Endothelial cell (in vitro differentiated cells): ENCODE measurements around the gene ECT2. TPM values are rescaled to one million over a fixed set of nuclear protein-coding genes. Genes with fewer than 3 reads are reported as not detected.

ENCODE experiments used
- DNase-seq: peaks from one replicate; pipeline ENCODE4 v3.0.0; 2021; ENCODE audit warnings: low spot score
- H3K27ac Mint-ChIP-seq: one replicate; pipeline ENCODE4 v1.8.0; 2021; ENCODE audit warnings: mixed read lengths, inconsistent platforms; ENCODE audit not compliant: unreplicated experiment
- H3K27me3 Mint-ChIP-seq: one replicate; pipeline ENCODE4 v1.8.0; 2021; ENCODE audit warnings: mild to moderate bottlenecking, moderate library complexity, mixed read lengths, inconsistent platforms; ENCODE audit not compliant: unreplicated experiment
- H3K36me3 Mint-ChIP-seq: one replicate; pipeline ENCODE4 v1.8.0; 2021; ENCODE audit warnings: mild to moderate bottlenecking, low read depth, mixed read lengths, inconsistent platforms; ENCODE audit not compliant: unreplicated experiment
- H3K4me1 Mint-ChIP-seq: one replicate; pipeline ENCODE4 v1.8.0; 2021; ENCODE audit warnings: mild to moderate bottlenecking, mixed read lengths, inconsistent platforms; ENCODE audit not compliant: unreplicated experiment
- H3K4me3 Mint-ChIP-seq: one replicate; pipeline ENCODE4 v1.8.0; 2021; ENCODE audit warnings: mild to moderate bottlenecking, mixed read lengths, inconsistent platforms; ENCODE audit not compliant: unreplicated experiment
- H3K9me3 Mint-ChIP-seq: one replicate; pipeline ENCODE4 v1.8.0; 2021; ENCODE audit warnings: mixed read lengths, inconsistent platforms; ENCODE audit not compliant: unreplicated experiment
- CTCF ChIP-seq: fragments of 200-600 bp; sonication (generic); IDR thresholded peaks from one replicate; pipeline ENCODE4 v1.5.0; 2021; ENCODE audit warnings: antibody characterized with exemption; ENCODE audit not compliant: unreplicated experiment
- total RNA-seq: library from RNA; stranded (reverse); fragmentation: NEBNext Ultra II Directional; extraction: Animal tissue kit (Norgen Biotek cat#: 25700); gene quantifications from one replicate; pipeline ENCODE4 v1.2.1, GENCODE V29; 2021; ENCODE audit not compliant: unreplicated experiment

Gene ECT2
- total RNA-seq, 1 donor from 2014 or later: 18.0 TPM

- Mint-ChIP-seq H3K9me3 (no peaks in the 10 kb centered on the region), H3K27ac (no peak overlapping the region), H3K4me1 (no peaks in the 10 kb centered on the region), H3K36me3 (peaks cover 5% of the 10 kb centered on the region), H3K4me3 (no peak overlapping the region), H3K27me3 (no peaks in the 10 kb centered on the region)
- no peak for TF ChIP-seq CTCF
- no peak for DNase-seq
These were observed 35.5 kb downstream of the ECT2 start for GRCh38 chr3:172786036-172786435.

GRCh38 chr3:172787019-172787418 lies 36.5 kb downstream of the ECT2 start:
- no peaks in the 10 kb centered on the region for H3K9me3 Mint-ChIP-seq
- H3K36me3 Mint-ChIP-seq: peaks cover 5% of the 10 kb centered on the region
- H3K4me3 Mint-ChIP-seq: no peak overlapping the region
- no peak for TF ChIP-seq CTCF
- H3K27me3 Mint-ChIP-seq: no peaks in the 10 kb centered on the region
- DNase-seq: no peak
- no peaks in the 10 kb centered on the region for H3K4me1 Mint-ChIP-seq
- H3K27ac Mint-ChIP-seq: no peak overlapping the region

GRCh38 chr3:172787746-172788145 lies 37.2 kb downstream of the ECT2 start:
- no peaks in the 10 kb centered on the region for H3K27me3 Mint-ChIP-seq
- TF ChIP-seq CTCF: no peak
- H3K4me3 Mint-ChIP-seq: no peak overlapping the region
- H3K9me3 Mint-ChIP-seq: no peaks in the 10 kb centered on the region
- H3K36me3 Mint-ChIP-seq: peaks cover 5% of the 10 kb centered on the region
- H3K4me1 Mint-ChIP-seq: no peaks in the 10 kb centered on the region
- H3K27ac Mint-ChIP-seq: no peak overlapping the region
- DNase-seq: no peak

- H3K27me3 Mint-ChIP-seq: no peaks in the 10 kb centered on the region
- TF ChIP-seq CTCF: no peak
- DNase-seq: no peak
- no peaks in the 10 kb centered on the region for H3K9me3 Mint-ChIP-seq
- H3K36me3 Mint-ChIP-seq: no peaks in the 10 kb centered on the region
- no peak overlapping the region for H3K4me3 Mint-ChIP-seq
- H3K27ac Mint-ChIP-seq: no peak overlapping the region
- H3K4me1 Mint-ChIP-seq: no peaks in the 10 kb centered on the region
These were observed 48.7 kb downstream of the ECT2 start for GRCh38 chr3:172799246-172799645.

- no peaks in the 10 kb centered on the region for H3K36me3 Mint-ChIP-seq
- no peak overlapping the region for H3K27ac Mint-ChIP-seq
- no peaks in the 10 kb centered on the region for H3K9me3 Mint-ChIP-seq
- TF ChIP-seq CTCF: no peak
- no peak for DNase-seq
- no peaks in the 10 kb centered on the region for H3K27me3 Mint-ChIP-seq
- no peaks in the 10 kb centered on the region for H3K4me1 Mint-ChIP-seq
- no peak overlapping the region for H3K4me3 Mint-ChIP-seq
These were observed 49.6 kb downstream of the ECT2 start for GRCh38 chr3:172800156-172800555.
